ENCODE data around the gene DTX2. TPM values are rescaled to one million over a fixed set of nuclear protein-coding genes. Genes with fewer than 3 reads are reported as not detected.

DTX2 gene
- total RNA-seq: 7.1 and 7.9 TPM in 2 replicates

GRCh38 chr7:76461464-76462101 lies at the start of gene DTX2:
TSS of gene DTX2 (plus strand) at chr7:76461709. CDS start at chr7:76480510, 18,801 bp downstream.

GRCh38 chr7:76424413-76425111 lies 36.9 kb upstream of the DTX2 start, which contains the start of gene ZP3:
TSS of gene ZP3 (plus strand) at chr7:76424950. CDS start at chr7:76424965, 15 bp downstream.

GRCh38 chr7:76509931-76510877 lies 48.7 kb downstream of the DTX2 start, which contains the start of gene UPK3B:
TSS of gene UPK3B (plus strand) at chr7:76510552. CDS start at chr7:76510653, 101 bp downstream.

GRCh38 chr7:76543197-76543596 lies 81.7 kb downstream of the DTX2 start, which contains the start of gene SPDYE16:
TSS of gene SPDYE16 (minus strand) at chr7:76543297. CDS start at chr7:76541459, 1,838 bp downstream.

Other genes starting within 250 kb of the DTX2 start
- 61.2 and 94.6 TPM in 2 replicates for gene HSPB1, start 159.0 kb upstream of the DTX2 start, total RNA-seq
- 70.0 and 76.1 TPM in 2 replicates for gene YWHAG, start 102.7 kb upstream of the DTX2 start, total RNA-seq
- 0.33 and 0.73 TPM in 2 replicates for gene SSC4D, start 52.0 kb upstream of the DTX2 start, total RNA-seq
- 0.87 and 7.1 TPM in 2 replicates for gene ZP3, start 36.8 kb upstream of the DTX2 start, total RNA-seq
- gene UPK3B, start 48.8 kb downstream of the DTX2 start, total RNA-seq: 0.44 TPM in 1 of 2 replicates, not detected in the other
- gene SPDYE16, start 81.6 kb downstream of the DTX2 start, total RNA-seq: 0.33 and 0.44 TPM in 2 replicates
- 2.3 and 11.7 TPM in 2 replicates for gene POMZP3, start 165.6 kb downstream of the DTX2 start, total RNA-seq

Measured in smooth muscle cell of trachea (primary cell).